Kidney (tissue), 14 donors: Measurements from ENCODE around the gene IRGC. TPM values are rescaled to one million over a fixed set of nuclear protein-coding genes. Genes with fewer than 3 reads are reported as not detected.
A peak's percentile ranks its signal among the peaks of the same experiment; 100 is the strongest.

Source experiments
- DNase-seq, 5 donors: peaks; one replicate each; pipeline ENCODE4 v3.0.0-alpha.2; 2013 to 2020
- FAIRE-seq: peaks from 2 replicates; lab custom pipeline; 2012; peaks lifted over from hg19 to GRCh38; lab: Jason Lieb, UNC
- H3K27ac ChIP-seq, 2 donors: one replicate each; pipeline ENCODE4 v1.7.0; 2013; ENCODE audit warnings: low read depth in 2 of 2, low read length in 2 of 2, inconsistent platforms in 1 of 2
- H3K27me3 ChIP-seq: one replicate; pipeline ENCODE4 v1.7.1; 2013; ENCODE audit warnings: low read length, inconsistent platforms; ENCODE audit not compliant: control insufficient read depth, insufficient read depth
- H3K36me3 ChIP-seq, 3 donors: one replicate each; pipeline versions ENCODE4 v1.7.0 to v1.7.1; 2013; ENCODE audit warnings: low read length in 3 of 3, control low read depth in 1 of 3, inconsistent platforms in 1 of 3; ENCODE audit not compliant: insufficient read depth in 3 of 3, control insufficient read depth in 2 of 3
- H3K4me1 ChIP-seq, 3 donors: one replicate each; pipeline versions ENCODE4 v1.7.0 to v1.7.1; 2013; ENCODE audit warnings: low read length in 3 of 3, inconsistent platforms in 1 of 3, low read depth in 1 of 3; ENCODE audit not compliant: control insufficient read depth in 2 of 3, insufficient read depth in 2 of 3
- H3K4me3 ChIP-seq, 3 donors: one replicate each; pipeline versions ENCODE4 v1.7.0 to v1.8.1; 2013; ENCODE audit warnings: low read length in 3 of 3, control low read depth in 1 of 3, inconsistent platforms in 1 of 3
- H3K9ac ChIP-seq, 3 donors: one replicate each; pipeline versions ENCODE4 v1.7.0 to v1.7.1; 2013; ENCODE audit warnings: low read length in 3 of 3, control low read depth in 1 of 3, inconsistent platforms in 1 of 3
- H3K9me3 ChIP-seq, 3 donors: one replicate each; pipeline versions ENCODE4 v1.7.0 to v1.7.1; 2013; ENCODE audit warnings: low read length in 3 of 3, control low read depth in 1 of 3, inconsistent platforms in 1 of 3; ENCODE audit not compliant: control insufficient read depth in 2 of 3, insufficient read depth in 1 of 3
- intact Hi-C: fragments of 100-400 bp; cut with DNase I; formaldehyde crosslinking; loops from one replicate; pipeline ENCODE4 v1.11.1; 2022
- polyA plus RNA-seq: library from polyadenylated mRNA; stranded (reverse); fragments of 350-450 nt; fragmentation: Illumina TruSeq; extraction: RNeasy Lipid Tissue Mini Kit (QIAGEN cat#74804); gene quantifications from one replicate; pipeline ENCODE4 v1.2.3, GENCODE V29; 2014; ENCODE audit warnings: low read depth, low replicate concordance; ENCODE audit not compliant: insufficient read depth
- total RNA-seq: library from RNA; stranded (reverse); fragmentation: NEBNext Ultra II Directional; extraction: Animal tissue kit (Norgen Biotek cat#: 25700); gene quantifications from one replicate; pipeline ENCODE4 v1.2.1, GENCODE V29; 2021
- TF ChIP-seq, protein P1 (sequence below): IDR thresholded peaks from 3 replicates; pipeline ENCODE4 v1.5.1; 2012; ENCODE audit warnings: mild to moderate bottlenecking, moderate library complexity, borderline replicate concordance; ENCODE audit not compliant: insufficient read depth; ENCODE audit errors: extremely low read depth
- donor health status: control.
- donor health status: control.
- donor health status: control.
- donor health status: control.
- donor health status: control.
- donor health status: DM: yes; HTN: yes; CAD: no.
- donor health status: Normal renal cell carcinoma (clear cell type).

IRGC gene
- total and polyA plus RNA-seq, 2 donors from 2014 or later: not detected

- FAIRE-seq (no peak), DNase-seq (peak; percentile 98 to 100 (median 99))
- peaks cover 0 to 14% (median 4%) of the 10 kb centered on the region in 3 donors for H3K4me1 ChIP-seq
- peak within 1 kb of the TSS; percentile 98 to 100 for H3K27ac ChIP-seq
- H3K36me3 ChIP-seq: peaks cover 0 to 8% (median 2%) of the 10 kb centered on the region in 3 donors
- H3K9me3 ChIP-seq: no peaks in the 10 kb centered on the region
- intact Hi-C loops: no loop called here
- H3K4me3 ChIP-seq: peak within 1 kb of the TSS; percentile 76 to 92 (median 88)
- TF ChIP-seq, protein P1, sequence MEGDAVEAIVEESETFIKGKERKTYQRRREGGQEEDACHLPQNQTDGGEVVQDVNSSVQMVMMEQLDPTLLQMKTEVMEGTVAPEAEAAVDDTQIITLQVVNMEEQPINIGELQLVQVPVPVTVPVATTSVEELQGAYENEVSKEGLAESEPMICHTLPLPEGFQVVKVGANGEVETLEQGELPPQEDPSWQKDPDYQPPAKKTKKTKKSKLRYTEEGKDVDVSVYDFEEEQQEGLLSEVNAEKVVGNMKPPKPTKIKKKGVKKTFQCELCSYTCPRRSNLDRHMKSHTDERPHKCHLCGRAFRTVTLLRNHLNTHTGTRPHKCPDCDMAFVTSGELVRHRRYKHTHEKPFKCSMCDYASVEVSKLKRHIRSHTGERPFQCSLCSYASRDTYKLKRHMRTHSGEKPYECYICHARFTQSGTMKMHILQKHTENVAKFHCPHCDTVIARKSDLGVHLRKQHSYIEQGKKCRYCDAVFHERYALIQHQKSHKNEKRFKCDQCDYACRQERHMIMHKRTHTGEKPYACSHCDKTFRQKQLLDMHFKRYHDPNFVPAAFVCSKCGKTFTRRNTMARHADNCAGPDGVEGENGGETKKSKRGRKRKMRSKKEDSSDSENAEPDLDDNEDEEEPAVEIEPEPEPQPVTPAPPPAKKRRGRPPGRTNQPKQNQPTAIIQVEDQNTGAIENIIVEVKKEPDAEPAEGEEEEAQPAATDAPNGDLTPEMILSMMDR: no peak
- no peaks in the 10 kb centered on the region for H3K27me3 ChIP-seq
- peak within 1 kb of the TSS; percentile 76 to 93 (median 90) for H3K9ac ChIP-seq
These were observed 38.8 kb downstream of the IRGC start, which contains the start of gene SMG9 for GRCh38 chr19:43754503-43755255. Gene SMG9, minus strand, starts transcription at chr19:43754962. Its CDS starts 4,221 bp downstream, at chr19:43750741.

DNA sequence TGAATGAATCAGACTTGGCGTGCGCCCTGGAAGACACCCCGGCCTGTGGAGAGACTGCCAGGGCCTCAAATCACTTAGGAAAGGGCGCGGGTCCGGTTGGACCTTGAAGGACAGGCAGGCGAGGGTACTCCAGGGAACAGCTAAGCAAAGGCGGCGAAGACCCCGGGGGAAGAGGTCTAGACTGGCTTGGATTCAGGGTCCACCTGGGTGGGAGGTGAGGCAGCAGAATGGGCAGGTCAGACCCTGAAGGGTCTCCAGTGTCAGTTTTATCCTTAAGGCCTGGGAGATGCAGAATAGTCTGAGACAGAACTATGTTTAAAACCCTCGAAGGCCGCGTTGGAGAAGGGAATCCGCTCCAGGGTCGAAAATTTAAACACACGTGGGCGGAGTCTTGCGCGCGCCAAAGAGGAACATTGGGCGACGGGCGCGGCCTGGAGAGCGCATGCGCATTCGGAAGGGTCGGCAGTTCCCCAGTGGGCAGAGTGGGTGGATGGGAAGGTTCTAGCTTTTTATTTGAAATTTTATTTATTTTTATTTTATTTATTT, 39.5 kb downstream of the IRGC start:
- Histone ChIP-seq H3K4me1 (peaks cover 0 to 14% (median 4%) of the 10 kb centered on the region in 3 donors), H3K27me3 (no peaks in the 10 kb centered on the region), H3K4me3 (peak overlapping the region; percentile 76 to 92 (median 88)), H3K9ac (peak overlapping the region in 2 of 3 donors; percentile 60 to 90), H3K9me3 (no peaks in the 10 kb centered on the region), H3K27ac (peak overlapping the region; percentile 98 to 100), H3K36me3 (peaks cover 0 to 2% (median 0%) of the 10 kb centered on the region in 3 donors)
- DNase-seq (peak; percentile 80 to 93 (median 90)), FAIRE-seq (no peak)
- TF ChIP-seq, protein P1: no peak
- intact Hi-C loops: no loop called here

DNA sequence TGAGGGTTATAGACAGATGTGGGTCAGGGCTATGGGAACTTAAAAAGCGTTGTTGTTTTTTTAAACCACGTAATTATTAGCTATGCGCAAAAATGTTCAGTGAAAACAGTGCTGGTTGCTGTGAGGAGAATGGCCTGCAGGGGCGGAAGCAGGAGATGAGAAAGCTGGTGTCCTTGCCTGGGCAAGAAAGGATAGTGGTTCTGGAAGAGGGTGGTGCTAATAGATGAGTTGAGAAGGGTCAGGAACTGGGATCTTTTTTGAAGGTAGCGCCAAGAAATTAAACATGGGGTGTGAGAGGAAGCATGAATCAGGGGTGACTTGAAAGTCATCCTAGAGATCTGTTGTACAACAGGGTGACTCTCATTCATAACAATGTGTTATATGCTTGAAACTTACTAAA, 43.6 kb downstream of the IRGC start:
- FAIRE-seq: no peak
- intact Hi-C loops: no loop called here
- H3K27me3 ChIP-seq: no peaks in the 10 kb centered on the region
- peaks cover 0 to 3% (median 0%) of the 10 kb centered on the region in 3 donors for H3K4me1 ChIP-seq
- no peak overlapping the region for H3K4me3 ChIP-seq
- H3K9ac ChIP-seq: no peak overlapping the region
- no peak for DNase-seq
- no peaks in the 10 kb centered on the region for H3K36me3 ChIP-seq
- no peaks in the 10 kb centered on the region for H3K9me3 ChIP-seq
- TF ChIP-seq, protein P1: no peak
- no peak overlapping the region for H3K27ac ChIP-seq
